Stimulated activated CD4-positive, alpha-beta T cell treated with anti-CD3 and anti-CD28 coated beads, Interleukin-1b, Interleukin-23, amount 100 ng/mL, for 24 hours (primary cell): ENCODE results near the gene PRKX.
A peak's percentile ranks its signal among the peaks of the same experiment; 100 is the strongest.
"Not testable (repeated sequence)": the region's sequence is repeated elsewhere in the genome, so short reads cannot be mapped to it uniquely, and the experiment has no call there.

Source experiments
- DNase-seq, 4 experiments: peaks; one replicate each; pipeline ENCODE4 v3.0.0-alpha.2; 2020; ENCODE audit warnings: low read depth in 4 of 4, low spot score in 1 of 4

Gene PRKX

DNA sequence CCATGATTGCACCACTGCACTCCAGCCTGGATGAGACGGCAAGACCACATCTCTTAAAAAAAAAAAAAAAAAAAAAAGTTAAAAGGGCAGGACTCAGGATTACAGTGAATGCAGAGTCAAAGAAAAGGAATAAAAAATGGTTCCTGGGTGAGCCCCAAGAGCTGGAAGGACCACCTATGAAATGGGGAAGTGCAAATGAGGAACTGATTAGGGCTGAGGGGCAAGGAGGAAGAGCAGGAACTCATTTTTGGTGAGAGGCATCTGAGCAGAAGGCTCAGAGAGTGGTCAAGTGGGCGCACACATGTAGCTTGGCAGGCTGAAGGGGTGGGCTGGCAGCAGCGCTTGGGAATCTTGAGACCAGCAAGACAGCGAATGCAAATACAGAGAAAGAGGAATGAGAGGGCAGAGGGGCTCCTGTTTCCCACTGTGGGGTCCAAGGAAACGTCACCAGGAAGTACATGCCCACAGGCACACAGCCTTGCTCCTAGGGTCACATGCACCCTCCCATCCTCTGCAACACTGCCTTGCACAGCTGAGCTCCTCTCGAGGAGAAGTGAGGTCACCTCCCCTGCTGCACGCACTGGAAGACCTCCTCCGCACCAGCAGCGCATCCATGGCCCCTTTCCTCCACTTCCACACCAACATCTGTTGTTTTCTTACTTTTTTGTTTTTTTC lies 49.7 kb downstream of the PRKX start:
- DNase-seq: not testable (repeated sequence)

DNA sequence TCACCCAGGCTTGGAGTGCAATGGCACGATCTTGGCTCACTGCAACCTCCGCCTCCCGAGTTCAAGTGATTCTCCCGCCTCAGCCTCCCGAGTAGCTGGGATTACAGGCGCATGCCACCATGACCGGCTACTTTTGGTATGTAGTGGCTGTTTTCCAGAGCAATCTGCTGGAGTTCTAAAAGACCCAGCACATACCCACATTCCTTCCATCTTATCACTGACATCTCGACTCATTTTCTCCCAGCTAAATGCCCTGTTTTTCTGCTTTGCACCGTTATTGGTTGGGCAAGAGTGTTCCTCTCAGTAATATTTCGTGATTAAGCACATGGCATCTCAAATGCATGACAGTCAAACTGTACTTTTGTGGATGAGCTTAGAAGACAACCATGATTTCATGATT lies 53.7 kb downstream of the PRKX start:
- no peak for DNase-seq

DNA sequence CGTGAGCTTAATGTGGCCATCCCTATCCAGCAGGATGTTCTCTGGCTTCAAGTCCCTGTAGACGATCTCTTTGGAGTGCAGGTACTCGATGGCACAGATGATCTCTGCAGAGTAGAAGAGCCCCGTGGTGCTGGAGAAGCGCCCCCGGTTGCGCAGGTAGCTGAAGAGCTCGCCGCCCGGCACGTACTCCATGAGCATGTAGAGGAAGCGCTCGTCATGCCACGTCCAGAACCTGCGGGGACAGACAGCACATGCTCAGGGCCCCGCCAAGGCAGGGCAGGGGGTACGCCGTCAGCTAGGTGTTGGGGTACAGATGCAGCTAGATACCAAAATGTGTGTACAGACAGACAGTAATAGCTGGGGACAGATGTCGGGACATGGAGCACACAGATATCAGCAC lies 58.3 kb downstream of the PRKX start:
- no peak for DNase-seq

DNA sequence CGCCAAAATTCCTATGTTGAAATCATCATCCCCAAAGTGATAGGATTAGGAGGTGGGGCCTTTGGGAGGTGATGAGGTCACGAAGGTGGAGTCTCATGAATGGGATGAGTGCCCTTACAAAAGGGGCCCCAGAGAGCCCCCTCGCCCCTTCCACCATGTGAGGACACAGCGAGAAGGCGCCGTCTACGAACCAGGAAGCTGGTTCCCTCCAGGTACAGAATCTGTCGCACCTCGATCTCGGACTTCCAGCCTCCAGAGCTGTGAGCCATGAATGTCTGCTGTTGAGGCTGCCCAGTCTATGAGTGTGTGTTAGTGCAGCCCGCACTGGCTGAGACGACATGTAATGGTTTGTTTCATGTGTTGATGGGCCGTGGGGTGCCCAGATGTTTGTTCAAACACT lies 60.3 kb downstream of the PRKX start:
- DNase-seq: no peak

DNA sequence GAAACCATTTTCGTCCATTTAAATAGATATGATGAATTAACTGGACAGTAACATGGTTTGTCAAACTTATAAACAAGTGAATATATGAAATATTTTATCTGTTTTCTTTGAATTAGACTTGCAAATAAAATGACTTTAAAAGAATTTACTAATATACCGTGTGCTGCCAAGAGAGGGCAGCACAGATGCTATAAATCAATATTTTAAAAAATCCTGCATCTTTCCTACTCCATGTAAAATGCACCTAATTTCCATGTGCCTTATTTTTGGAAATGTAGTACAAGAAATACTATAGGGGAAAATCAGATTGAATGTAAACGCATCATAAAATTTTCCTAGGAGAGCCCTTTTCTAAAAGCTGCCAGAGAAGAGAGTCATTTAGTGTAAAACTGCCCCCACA lies 62.2 kb downstream of the PRKX start:
- DNase-seq: no peak

DNA sequence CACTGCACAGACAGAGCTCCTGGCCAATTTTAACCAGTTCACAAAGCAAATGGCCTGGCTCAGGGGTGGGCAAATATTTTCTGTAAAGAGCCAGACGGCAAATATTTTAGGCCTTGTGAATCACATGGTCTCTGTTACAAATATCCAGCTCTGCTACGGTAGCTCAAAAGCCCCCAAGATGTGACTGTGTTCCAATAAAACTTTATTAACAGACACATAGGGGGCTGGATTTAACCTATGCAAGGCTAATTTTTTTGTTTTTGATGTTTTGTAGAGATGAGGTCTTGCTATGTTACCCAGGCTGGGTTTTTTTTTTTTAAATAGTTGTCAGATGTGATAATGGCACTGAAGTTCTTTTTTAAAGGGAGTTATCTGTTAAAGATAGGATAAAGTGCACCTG lies 65.4 kb downstream of the PRKX start:
- no peak for DNase-seq

DNA sequence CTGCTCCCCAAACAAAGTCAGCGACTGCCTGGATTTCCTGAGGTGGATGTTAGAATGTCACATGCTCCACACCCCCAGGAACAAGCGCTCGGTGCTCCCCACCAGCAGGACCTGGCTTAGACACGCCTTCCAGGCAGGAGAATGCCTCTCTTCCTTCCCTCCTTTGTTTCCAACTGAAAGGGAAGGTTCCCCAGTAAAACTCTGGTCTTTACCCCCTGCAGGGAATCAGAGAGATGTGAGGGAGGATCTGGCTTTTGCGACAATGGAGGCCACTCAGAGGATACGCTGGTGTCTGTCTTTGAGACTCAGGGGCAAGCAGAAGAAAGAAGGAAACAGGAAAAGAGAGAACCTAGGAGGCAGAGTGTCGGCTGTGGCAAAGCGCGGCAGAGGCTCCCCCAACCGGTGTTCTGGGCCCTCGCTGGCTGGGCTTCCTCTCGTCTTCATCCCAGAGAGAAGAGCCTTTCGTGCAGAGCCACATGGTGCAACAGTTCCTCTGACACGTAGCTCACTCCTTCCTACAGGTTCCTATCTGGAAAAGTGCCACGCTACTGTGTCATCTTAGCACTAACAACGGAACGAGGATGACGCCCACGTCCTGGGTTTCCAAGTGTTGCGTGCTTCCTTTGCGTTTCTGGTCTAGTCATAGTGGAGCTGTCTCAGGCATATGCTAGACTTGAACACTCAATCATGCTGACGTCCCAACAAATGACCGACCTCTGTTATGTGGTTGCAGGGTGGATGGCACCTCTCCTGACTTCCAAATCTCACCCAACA lies 73.4 kb downstream of the PRKX start:
- not testable (repeated sequence) for DNase-seq

DNA sequence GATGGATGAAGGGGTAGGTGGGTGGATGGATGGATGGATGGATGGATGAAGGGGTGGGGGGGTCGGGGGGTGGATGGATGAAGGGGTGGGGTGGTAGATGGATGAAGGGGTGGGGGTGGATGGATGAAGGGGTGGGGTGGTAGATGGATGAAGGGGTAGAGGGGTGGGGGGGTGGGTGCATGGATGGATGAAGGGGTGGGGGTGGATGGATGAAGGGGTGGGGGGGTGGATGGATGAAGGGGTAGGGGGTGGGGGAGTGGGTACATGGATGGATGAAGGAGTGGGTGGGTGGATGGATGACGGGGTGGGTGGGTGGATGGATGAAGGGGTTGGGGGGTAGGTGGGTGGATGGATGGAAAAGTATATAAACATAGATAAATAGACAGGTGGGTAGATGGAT lies 74.2 kb downstream of the PRKX start:
- no peak for DNase-seq

DNA sequence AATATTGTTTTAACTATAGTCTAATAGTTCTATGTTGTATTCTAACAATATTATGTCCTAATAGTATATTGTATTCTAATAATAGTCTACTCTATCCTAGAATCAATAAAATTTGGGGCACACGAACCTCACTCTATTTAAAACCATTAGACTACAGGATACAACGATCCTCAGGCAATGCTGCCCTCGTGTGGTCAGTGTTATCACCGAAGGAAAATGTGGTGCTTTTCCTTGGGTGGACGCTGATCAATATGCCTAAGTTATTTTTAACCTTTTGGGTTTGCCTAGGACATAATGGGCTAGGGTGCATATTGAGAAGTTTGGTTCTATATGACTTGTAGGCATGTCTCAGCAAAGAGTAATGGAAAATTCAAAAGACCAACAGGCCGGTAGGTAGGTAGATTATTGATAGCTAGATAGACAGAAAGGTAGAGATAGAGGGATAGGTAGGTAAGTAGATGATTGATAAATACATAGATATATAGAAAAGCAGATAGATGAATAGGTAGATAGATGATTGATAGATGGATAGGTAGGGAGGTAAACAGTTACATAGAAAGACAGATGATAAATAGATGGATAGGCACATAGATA lies 75.1 kb downstream of the PRKX start:
- DNase-seq: peak in 2 of 4 experiments; percentile 1 to 21

DNA sequence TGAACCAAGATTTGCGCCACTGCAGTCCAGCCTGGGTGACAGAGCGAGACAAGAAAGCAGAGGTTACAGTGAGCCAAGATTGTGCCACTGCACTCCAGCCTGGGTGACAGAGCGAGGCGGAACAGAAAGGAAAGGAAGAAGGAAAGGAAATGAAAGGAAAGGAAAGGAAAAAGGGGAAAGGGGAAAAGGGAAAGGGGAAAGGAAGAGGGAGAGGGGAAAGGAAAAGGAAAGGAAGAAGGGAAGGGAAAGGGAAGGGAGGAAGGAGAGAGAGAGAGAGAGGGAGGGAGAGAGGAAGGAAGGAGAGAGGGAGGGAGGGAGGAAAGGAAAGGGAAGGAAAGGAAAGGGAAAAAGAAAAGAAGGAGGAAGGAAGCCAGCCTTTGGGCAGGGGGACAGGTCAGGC lies 76.6 kb downstream of the PRKX start:
- DNase-seq: no peak

DNA sequence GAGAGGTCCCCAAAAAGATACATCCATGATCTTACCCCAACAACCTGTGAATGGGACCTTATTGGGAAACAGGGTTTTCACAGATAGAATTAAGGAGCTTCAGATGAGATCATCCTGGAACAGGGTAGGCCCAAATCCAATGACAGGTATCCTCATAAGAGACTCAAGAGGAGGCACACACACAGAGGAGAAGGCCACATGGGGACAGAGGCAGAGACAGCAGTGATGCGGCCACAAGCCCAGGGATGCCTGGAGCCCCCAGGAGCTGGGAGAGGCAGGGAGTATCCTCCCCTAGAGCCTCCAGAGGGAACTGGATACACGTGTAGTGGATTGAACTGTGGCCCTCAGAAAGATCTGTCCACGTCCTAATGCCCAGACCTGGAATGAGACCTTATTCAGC lies 82.3 kb downstream of the PRKX start:
- no peak for DNase-seq

DNA sequence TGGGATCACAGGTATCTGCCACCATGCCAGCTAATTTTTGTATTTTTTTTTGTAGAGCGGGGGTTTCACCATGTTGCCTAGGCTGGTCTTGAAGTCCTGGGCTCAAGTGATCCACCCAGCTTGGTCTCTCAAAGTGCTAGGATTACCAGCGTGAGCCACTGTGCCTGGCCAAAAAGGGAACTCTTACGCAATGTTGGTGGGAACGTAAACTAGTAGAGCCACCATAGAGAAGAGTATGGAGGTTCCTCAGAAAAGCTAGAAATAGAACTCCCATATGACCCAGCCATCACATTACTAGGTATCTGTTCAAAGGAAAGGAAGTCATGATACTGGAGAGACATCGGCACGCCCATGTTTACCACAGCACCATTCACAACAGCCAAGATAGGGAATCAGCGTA lies 85.9 kb downstream of the PRKX start:
- no peak for DNase-seq

DNA sequence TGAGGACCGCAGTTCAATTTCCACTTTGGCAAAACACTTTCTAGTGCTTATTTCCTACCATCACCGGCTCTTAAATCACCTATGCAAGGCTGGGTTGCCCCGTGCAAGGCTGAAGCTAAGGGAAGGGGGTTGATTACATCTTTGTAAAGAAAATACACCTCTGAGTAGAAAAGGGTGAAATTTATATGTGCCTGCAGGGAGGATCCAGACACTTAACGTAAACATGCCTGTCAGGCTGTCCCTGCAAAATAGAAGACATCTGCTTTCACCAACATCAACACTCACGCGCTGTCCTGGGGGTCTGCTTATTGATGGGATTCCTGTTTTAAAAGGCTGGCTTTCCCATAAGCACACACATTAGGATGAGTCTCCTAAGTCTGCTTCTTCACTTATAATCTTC lies 92.0 kb downstream of the PRKX start:
- no peak for DNase-seq

DNA sequence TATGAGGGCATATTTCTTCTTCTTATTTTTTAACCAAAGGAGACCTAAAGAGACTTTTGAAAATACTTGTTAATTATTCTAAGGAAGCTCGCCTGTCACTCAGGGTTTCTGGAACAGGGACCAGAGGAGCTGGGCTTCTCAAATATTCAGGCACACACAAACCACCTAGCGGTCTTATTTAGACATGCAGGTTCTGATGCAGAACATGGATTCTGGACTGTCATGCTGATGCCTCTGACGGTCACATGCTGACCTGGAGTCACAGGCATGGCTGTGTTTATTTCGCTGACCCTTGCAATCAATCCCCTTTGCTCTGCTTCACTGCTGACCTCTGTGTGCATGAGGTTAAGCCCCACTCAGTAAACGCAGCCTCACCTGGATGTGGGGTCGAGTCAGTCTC lies 101.7 kb downstream of the PRKX start:
- not testable (repeated sequence) for DNase-seq

DNA sequence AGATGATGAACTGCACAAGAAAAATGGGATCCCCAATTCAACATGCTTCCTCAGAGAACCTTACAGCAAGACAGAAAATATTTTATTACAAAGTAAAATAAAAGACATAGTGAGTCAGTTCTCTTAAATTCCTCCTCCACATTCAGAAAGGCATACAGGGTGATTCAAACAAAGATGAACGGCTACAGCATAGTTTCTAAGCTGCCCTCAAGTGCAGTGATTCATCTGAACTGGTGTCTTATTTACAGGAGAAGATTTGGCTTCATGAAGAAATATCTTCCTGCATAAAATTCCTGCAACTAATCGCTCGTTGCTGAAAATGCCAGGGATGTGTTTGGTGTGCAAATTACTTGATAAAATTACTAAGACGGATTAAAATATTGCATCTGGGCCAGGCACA lies 103.6 kb downstream of the PRKX start:
- DNase-seq: no peak

DNA sequence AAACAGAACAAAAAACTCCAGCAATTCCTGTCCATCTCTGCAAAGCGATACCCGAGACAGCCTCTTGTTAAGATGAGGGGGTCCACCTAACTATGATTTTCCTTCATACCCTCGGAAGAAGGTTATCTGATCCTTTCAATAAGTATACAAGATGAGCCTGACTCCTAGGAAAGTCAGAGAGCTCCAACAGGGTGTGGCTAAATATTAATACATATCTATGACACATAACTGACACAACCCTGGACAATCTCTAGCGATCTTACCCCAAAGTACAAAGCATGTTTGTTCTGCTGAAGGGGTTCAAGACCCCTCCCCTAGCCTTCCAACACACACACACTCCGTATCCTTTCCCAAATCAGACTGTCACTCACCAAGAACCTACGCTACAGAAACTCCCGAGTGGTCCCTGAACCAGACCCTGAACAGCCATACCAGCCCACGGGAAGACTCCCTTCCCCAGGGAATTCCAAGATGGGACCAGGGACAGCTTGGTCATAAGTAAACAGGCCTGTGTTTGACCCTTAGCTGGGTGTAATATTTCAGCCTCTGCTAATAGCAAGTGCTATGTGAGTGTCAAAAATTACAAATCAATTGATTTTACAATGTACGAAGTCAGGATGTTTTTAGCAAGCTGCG lies 110.3 kb downstream of the PRKX start:
- DNase-seq: no peak

DNA sequence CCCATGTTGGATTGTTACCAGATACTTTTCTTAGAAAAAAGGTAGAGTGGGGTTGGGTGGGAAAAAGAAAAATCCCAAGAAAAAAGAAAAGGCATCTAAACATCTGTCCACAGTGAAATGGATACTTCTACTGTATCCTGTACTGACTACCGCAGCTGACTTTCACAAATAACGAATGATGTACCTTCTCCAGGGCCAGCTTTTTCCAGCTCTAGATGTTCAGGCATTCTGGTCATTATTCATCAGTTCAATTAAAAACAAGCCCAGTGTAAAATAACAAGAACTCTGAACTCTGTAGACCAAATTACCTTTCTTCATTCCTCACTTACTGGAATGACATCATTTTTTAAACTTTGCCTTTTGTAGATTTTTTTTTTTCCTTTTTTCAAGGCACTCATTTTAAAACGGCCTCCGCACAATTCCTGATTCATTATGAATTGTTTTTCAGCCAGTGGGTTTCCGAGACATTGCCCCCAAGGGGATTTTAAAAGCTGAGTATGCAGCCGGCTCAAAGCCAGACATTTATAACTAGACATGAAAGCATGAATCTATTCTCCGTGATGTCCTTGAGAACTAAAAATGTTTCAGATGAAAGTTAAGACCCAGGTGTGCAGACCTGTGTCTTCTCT lies 113.5 kb downstream of the PRKX start:
- no peak for DNase-seq

DNA sequence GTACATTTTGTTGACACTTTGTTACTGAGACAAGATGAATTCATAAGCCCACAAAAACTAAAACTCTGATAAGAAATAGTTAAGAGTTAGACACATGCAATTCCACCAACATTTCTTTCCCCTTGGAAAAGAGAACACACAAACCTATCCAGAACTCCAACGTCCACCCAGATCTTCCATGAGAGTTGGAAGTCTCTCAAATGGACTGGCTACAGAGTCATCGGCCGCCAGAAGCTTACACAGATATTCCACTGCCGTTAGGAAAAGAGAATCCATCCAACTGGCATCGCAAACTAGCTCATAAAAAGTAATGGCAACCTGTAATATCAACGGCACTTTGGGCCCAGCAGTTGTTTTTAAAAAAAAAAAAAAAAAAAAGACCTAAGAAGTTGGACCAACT lies 114.7 kb downstream of the PRKX start:
- DNase-seq: no peak

DNA sequence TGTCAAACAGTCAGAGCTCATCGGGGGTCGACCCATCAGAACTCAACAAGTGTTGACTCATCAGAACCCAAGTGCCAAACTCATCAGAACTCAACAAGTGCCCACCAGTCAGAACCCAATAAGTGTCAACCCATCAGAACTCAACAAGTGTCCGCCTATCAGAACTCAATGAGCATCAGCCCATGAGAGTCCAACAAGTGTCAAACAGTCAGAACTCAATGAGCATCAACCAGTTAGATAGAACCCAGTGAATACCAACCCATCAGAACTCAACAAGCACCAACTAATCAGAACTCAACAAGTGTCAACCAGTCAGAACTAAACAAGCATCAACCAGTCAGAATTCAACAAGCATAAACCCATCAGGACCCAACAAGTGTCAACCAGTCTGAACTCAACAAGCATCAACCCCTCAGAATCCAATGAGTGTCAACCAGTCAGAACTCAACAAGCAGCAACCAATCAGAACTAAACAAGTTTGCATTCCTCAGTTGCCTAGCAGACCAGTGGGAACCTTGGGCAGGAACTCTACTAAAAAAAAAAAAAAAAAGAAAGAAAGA lies 115.3 kb downstream of the PRKX start:
- no peak for DNase-seq

DNA sequence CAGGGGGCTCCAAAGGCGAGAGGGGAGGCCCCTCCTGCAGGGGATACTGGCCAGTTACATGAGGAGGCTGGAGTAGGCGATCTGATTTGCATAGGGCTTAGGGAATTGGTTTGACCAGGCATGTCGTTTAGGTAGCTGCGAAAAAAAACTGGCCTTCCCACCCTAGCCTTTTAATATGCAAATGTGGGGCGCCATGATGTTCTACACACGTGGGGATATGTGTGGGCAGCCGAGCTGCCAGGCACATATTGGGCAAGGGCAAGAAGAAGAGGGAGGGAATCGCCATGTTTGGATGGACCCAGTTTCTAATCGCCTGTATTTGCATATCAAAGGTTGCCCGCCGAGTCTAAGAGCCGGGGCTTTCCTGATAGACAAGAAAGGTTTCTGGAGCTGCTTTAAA lies 121.3 kb downstream of the PRKX start:
- no peak for DNase-seq

DNA sequence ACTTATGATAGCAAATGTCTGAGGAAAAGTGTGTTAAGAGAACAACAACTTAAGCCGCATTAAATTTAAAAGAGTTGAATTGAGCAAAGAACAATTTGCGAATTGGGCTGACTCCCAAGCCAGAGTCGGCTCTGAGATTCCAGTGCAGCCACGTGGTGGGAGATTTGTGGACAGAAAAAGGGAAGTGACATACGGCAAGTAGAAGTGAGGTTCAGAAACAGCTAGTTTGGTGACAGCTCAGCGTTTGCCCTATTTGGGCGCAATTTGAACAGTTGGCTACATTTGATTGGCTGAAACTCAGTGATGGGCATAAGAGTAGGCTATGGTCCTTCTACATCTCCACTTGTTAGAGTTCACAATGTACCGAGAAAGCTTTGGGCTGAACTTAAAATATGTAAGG lies 124.0 kb downstream of the PRKX start:
- DNase-seq: no peak
